Neural cell (in vitro differentiated cells): ENCODE data around the gene LIX1L.

Source experiments
- EP300 ChIP-seq: fragments of 450-650 bp; conservative IDR thresholded peaks from 2 replicates; pipeline ENCODE4 v1.6.1; 2014; ENCODE audit warnings: antibody characterized with exemption, mild to moderate bottlenecking, moderate library complexity; ENCODE audit not compliant: poor library complexity, severe bottlenecking
- POLR2AphosphoS5 ChIP-seq: IDR thresholded peaks from 2 replicates; pipeline ENCODE4 v1.6.1; 2012
- TAF1 ChIP-seq: IDR thresholded peaks from 2 replicates; pipeline ENCODE4 v1.6.1; 2012; ENCODE audit warnings: low read depth
- TF ChIP-seq, protein P1 (sequence below): fragments of 450-650 bp; IDR thresholded peaks from 2 replicates; pipeline ENCODE4 v1.5.1; 2014; ENCODE audit warnings: antibody characterized with exemption, mild to moderate bottlenecking, moderate library complexity; ENCODE audit not compliant: poor library complexity, severe bottlenecking

DNA sequence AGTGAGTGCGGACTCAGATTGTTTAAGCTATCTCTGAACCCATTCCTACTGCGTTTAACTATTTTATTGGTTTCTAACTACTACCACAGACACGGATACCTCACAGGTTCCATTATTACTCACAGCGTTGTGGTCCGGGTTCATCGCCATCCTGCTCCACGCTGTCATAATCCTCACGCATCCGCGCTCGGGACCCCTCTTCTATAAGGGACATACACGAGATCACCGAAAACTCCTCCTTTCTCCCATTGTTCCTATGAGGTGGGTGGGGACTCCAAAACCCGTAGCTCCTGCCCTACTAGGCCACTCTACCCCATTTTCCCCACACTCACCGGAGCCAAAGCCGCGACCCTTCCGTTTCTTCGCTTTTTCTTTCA, 31.1 kb downstream of the LIX1L start:
- TF ChIP-seq, protein P1, sequence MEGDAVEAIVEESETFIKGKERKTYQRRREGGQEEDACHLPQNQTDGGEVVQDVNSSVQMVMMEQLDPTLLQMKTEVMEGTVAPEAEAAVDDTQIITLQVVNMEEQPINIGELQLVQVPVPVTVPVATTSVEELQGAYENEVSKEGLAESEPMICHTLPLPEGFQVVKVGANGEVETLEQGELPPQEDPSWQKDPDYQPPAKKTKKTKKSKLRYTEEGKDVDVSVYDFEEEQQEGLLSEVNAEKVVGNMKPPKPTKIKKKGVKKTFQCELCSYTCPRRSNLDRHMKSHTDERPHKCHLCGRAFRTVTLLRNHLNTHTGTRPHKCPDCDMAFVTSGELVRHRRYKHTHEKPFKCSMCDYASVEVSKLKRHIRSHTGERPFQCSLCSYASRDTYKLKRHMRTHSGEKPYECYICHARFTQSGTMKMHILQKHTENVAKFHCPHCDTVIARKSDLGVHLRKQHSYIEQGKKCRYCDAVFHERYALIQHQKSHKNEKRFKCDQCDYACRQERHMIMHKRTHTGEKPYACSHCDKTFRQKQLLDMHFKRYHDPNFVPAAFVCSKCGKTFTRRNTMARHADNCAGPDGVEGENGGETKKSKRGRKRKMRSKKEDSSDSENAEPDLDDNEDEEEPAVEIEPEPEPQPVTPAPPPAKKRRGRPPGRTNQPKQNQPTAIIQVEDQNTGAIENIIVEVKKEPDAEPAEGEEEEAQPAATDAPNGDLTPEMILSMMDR, result no peak
- TF ChIP-seq TAF1 (no peak), POLR2AphosphoS5 (no peak), EP300 (no peak)
